HG03354 (cell line): Measurements from ENCODE around the gene PDIA4.
"Not testable (repeated sequence)": the region's sequence is repeated elsewhere in the genome, so short reads cannot be mapped to it uniquely, and the experiment has no call there.

ENCODE experiments used
- ATAC-seq: cut with Tn5 transposase; IDR thresholded peaks from one replicate; pipeline ENCODE4 v1.9.1; 2021; ENCODE audit warnings: mild to moderate bottlenecking; ENCODE audit not compliant: unreplicated experiment, poor library complexity, severe bottlenecking

Gene PDIA4

DNA sequence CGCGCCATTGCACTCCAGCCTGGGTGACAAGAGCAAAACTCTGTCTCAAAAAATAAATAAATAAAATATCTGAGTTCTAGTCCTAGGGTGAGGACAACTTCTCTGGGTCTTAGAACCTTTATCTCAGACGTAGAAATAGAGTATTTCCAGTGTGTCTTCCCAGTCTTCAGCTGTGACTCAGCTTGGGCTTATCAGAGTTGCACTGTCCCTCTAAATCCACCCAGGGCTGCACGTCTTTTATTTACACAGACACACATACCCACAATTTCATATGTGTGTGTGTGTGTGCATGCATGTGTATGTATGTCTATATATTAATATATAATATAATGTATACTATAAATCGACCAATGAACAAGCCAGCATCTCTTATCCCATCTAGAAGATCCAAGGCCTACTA is 13.0 kb upstream of the PDIA4 start:
- ATAC-seq: no peak

DNA sequence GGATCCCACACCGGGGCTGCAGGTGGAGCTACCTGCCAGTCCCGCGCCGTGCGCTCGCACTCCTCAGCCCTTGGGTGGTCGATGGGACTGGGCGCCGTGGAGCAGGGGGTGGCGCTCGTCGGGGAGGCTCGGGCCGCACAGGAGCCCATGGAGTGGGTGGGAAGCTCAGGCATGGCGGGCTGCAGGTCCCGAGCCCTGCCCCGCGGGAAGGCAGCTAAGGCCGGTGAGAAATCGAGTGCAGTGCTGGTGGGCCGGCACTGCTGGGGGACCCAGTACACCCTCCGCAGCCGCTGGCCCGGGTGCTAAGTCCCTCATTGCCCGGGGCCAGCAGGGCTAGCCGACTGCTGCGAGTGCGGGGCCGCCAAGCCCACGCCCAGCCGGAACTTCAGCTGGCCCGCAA is 10.3 kb upstream of the PDIA4 start:
- ATAC-seq: not testable (repeated sequence)

DNA sequence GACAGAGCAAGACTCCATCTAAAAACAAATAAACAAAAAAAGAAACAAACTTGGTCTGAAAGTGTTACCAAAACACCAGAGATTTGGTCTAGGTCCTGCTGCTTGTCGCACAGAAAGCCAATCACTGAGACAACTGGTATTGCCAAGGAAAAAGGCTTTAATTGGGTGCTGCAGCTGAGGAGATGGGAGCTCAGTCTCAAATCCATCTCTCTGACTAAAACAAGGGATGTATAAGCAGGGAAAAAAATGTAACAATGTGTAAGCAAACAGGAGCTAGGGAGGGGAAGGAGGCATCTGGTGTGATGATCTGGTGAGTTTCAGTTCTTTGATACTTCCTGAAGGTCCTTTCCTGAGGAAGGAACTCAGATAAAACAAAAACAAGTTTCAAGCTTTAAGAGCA is 8.4 kb upstream of the PDIA4 start:
- ATAC-seq: no peak

DNA sequence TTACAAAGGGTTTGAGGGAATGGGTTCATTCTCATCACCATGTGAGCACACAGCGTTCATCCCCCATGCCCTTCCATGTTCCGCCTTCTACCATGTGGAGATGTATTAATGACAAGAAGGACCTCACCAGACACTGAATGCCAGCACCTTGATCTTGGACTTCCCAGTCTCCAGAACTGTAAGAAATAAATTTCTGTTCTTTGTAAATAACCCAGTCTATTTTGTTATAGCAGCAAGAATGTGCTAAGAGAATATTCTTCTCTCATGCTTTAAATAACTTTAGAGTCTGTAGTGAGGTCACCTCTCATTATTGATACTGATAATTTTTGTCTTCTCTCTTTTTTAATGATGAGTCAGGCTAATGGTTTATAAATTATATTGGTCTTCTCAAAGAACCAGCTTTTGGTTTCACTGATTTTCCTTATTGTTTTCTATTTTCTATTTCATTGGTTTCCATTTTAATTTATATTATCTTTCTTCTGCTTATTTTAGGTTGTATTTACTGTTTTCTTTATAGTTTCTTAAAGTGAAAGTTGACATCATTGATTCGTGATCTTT is 3.1 kb upstream of the PDIA4 start:
- ATAC-seq: no peak

DNA sequence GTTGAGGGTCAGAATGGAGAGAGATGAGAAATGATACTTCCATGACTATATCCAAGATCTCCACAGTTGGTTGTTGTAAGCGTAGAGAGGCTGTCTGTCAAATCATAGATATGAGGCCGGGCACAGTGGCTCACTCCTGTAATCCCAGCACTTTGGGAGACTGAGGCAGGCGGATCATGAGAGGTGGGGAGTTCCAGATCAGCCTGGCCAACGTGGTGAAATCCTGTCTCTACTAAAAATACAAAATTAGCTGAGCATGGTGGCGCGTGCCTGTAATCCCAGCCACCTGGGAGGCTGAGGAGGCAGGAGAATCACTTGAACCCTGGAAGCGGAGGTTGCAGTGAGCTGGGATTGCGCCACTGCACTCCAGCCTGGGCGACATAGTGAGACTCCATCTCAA is 2.1 kb upstream of the PDIA4 start:
- ATAC-seq: not testable (repeated sequence)

DNA sequence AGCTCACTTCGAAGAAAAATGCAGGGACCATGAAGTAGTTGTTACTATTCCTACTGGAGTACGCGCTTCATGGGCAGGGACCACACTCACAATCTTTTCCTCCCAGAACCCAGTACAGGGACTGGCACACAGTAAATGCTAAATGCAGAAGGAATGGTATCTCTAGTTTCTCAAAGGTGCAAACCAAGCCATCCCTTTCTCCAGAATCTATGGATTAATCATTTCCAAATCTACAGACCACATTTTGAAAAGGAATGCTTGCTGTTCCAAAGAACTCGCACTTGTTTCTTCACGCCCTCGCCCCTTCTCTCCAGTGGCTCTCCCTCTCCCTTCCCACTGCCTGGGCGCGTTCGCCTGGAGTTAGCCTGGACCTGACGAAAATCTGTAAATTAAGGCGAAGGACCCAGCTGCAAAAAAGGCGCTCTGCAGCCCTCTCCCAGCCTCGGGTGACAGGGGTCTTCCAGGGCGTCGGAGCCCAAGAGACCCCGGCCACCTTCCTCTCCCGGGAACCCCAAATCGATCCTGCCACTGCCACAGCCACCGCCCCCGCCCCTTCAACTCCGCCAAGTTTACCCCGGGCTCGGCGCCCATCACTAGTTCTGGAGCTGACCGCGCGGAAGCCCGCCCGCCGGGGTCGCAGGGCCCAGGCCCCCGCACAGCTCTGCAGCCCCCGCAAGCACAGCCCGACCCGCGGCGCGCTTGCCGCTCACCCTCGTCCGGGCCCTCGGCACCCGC is 527 bp downstream of the PDIA4 start:
- ATAC-seq: no peak

DNA sequence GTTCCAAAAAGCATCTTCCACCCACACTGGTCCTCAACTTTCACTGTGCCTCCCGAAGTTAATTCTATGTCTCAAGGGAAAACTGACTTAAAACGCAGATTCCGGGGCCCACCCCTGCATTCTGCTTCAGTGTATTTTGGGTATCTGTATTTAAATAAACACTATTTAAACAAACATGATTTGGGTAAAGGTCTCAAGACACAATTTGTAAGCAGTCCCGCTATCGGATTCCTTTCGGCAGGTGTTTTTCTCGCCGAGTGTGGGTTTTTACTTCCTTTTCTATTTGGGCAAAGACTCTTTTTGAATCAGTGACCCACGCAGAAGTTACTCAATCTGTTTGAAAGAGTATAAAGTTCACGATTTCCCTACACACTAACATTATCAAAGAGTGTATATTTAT is 1.2 kb downstream of the PDIA4 start:
- ATAC-seq: no peak

DNA sequence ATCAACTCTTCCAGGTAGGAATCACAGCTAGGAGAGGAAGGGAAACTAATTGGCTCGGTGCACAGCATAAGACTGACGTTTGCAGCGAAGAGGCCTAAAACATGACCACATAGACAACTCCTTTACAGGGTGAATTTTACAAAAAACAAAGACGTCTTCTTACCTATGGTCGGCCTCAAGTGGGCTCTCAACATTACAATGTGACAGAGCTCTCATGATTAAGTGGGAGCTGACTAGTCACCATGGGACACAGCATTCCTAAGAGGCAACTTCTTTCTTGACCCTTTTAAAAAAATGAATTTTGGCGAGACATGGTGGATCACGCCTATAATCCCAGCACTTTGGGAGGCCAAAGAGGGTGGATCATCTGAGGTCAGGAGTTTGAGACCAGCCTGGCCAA is 4.6 kb downstream of the PDIA4 start:
- ATAC-seq: no peak

DNA sequence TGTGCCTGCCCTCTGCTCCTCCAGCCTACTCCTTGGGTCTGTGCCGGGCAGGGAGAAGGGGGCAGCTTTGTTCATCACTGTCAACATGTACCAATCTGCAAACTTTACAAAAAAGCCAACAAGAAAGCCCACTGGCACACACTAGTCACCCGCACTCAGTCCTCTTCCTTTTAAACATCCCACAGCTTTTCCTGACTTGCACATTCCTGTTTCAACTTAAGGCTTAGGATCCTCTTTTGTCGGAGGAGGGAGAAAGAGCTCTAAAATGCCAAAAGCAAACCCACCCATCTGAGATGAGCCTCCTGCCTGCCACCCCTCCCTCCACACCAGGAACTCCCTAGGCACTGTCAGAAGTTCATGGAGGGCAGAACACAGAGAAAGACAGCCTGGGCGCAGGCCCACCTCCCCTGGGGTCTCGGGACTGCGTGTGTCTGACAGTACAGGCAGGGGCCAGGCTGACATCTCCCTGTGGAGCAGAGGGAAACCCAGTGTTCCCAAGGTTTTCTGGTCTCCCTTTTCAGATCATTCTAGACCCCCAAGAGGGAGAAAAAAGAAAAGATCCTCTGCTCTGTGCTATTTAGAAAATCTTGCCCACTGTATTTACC is 5.4 kb downstream of the PDIA4 start:
- ATAC-seq: no peak

DNA sequence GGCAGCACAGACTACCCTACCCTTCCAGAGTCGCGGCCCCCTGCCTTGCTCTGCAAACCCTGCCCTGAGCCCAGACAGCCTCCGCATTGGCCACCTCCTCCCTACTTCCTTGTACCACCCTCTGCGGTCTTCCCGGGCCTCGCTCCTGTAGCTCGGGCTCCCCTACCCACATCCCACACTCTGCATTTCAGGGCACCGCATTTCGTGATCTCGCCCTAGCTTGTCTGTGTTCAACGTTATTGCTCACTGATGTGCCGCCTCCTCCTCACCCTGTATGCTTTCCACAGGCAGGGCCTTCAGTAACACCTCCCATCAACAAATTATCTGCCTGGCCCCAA is 6.6 kb downstream of the PDIA4 start:
- ATAC-seq: no peak

DNA sequence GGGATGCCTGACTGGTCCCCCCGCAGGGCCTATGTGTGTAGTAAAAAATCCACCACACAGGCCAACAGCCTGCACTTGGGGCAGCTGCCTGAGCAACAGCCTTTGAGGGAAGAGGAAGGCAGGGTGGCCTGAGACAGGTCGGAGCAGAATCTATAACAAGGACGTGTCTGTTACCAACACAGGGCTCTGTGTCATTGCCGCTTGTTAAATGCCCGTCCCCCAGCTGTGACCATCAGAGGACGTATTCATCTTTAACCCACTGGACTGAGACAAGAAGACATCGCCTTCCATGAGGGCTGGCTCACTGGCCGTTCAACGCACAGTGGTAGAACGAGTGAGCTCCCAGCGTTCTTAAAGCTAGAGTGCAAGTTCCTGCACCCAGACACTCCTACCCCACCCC is 7.8 kb downstream of the PDIA4 start:
- ATAC-seq: no peak

DNA sequence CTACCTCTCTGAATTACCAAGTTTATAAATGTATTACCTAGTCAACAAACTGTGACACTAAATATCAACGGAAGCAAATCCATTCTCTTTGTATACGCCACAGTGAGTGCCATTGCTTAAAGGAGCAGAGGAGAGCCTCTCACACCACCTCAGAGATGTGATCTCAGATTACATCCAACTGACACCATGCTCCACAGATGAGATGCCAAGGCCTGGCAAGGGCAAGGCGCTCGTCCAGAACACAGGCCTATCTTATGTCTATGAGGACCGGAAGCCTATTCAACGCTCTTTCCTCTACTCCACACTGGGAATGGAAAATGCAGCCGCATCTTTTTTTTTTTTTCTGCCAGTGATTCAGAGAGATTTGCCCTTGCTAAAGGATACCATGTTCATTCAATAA is 11.4 kb downstream of the PDIA4 start:
- no peak for ATAC-seq

DNA sequence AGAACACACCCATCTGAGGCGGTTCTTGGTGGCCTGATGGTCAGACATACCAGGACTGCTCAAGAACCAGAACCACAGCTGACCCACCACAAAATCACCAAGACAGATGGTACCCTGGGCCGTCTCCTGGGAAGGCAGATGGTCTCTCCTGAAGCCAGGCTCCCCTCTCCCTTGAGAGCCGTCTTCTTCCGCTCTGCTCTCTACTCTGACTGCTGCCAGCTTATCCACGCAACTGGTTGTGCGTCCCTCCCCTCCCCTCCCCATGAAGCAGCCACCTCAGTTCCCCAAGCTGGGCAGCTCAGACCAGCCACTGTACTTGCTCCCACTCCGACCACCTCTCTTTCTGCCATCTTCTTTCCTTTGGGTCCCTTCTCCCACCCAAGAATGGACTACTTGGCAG is 14.0 kb downstream of the PDIA4 start:
- ATAC-seq: no peak

DNA sequence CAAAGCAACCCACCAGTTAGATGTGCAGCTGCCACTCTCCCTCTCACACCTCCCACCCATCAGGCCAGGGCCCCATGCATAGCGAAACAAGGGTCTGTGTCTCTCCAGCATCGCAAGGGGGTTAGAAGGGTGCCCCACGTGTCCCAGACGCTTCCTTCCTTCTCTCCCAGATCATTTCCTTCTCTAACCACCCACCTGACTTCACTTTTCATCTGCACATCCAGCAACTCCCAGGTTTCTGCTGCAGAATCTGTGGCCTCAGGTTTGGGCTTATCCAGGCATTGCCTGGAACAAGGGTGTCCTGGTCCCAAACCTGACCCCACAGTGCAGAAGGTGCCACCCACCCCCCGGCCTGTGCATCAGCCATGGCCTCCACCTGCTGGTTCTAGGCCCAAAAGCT is 14.4 kb downstream of the PDIA4 start:
- no peak for ATAC-seq

DNA sequence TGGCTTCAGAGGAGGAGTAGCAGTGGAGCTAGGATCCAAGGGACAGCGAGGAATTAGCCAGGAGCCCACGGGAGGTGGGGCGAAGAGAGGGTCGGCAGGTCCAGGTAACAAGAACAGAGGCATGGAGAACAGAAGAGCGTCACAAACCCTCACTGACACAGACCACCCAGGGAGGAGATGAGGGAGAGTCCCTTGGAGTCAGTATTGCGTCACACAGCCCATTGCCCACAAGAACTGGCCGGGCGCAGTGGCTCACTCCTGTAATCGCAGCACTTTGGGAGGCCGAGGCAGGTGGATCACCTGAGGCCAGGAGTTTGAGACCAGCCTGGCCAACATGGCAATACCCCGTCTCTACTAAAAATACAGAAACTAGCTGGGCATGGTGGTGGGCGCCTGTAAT is 15.6 kb downstream of the PDIA4 start:
- not testable (repeated sequence) for ATAC-seq

DNA sequence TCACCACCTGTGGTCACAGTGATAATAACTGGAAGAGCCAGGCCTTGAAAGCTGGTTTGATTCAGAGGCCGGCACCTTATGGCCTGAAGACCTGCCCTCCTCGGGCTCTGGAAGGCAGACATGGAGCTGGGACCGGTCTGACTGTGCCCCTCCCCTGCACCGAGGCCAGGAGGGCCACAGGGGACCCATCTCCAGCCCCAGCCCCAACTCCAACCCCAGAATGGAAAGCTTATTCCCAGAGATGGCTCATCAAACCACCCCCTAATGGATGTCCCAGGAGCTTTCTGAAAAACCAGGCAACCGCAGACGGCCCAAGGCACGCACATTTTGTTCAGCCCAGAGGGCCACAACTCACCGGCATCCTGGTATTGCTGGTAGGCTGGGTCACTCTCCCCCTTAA is 16.8 kb downstream of the PDIA4 start:
- ATAC-seq: no peak

DNA sequence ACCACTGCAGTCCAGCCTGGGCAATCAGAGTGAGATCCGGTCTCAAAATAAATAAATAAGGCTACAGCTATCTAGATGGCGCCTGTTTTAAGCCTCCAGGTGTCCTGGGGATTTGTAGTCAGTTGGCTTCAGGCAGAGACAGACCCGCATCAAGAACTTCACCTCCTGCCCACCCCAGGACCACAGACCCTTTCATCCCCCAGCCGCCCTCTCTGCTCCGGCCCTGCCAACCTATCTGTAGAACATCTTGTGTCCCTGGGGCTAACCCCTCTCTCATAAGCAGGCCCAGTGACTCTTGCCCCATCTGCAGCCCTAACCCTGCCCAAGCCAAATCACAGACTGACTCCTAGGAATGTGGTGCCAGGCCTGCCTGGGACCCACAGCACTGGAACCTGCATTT is 17.9 kb downstream of the PDIA4 start:
- ATAC-seq: no peak

DNA sequence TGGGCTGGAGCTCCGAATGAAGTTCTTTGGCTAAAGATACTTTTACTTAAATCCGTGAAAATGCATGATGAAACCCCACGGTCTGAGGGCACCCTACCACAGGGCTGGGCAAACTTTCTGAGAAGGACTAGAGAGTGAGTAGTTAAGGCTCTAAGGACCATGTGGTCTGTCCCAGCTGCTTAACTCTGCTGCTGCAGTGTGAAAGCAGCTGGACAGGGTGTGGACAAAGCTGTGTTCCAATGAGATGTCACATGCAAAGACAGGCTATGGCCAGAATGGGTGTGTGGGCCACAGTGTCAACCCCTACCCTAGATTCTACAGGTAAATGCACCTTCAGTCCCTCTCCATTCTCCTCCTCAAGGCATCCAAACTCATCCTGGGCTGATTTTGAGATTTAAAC is 18.8 kb downstream of the PDIA4 start:
- no peak for ATAC-seq

DNA sequence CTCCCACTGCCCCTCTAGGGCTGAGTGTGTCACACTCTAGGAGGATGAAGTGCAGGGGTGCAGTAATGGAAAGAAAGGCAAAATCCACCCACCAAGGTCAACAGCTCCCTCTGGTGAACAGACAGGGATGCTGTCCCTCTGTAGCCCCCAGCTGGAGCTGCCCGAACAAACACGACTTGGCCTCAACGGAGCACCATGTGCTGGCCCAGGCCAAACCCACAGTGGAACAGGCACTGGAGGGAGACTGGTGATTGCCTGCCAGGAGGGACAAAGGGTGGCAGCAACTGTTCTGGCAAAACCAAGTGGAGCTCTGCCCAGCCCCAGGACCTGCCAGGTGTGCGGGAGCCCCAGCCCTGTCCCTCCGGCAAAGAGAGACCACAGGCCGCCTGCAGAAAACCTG is 20.7 kb downstream of the PDIA4 start:
- no peak for ATAC-seq

DNA sequence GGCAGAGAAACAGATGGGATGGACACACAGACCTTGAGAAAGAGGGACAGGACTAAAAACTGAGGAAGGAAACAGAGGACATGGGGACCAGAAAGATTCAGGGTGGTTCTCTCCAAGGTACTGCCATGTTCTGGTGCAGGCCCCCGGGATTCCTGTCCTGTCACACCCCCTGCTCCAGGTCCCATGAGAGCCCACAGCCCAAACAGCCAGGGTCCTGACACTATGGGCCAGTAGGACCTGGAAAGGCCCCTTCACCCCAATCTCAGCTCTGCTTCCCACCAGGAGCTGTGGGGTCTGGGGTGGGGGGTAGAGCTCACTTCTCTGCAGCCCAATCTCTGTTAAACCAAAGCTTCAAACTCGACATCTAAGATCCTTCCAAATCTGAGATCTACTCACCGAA is 21.2 kb downstream of the PDIA4 start:
- no peak for ATAC-seq

DNA sequence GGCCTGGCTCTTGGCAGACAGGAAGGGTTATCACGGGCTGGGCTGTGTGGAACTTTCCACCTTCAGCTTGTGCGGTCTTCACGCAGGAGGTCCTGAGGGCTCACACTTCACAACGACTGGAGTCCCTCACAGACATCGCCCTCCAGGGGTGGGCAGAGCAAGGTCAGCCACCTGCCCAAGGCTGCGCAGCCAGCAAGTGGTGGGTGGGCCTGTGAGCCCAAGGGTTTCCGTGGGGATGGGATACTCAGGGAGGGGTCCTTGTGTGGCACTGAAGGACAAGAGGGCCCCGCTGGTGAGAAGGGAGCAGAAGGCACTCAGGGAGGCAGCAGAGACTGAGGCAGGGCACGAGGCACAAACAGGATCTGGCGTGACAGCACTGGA is 22.0 kb downstream of the PDIA4 start:
- ATAC-seq: peak; percentile 13
